ENCODE data around the gene KRT6C. TPM values are rescaled to one million over a fixed set of nuclear protein-coding genes. Genes with fewer than 3 reads are reported as not detected.

The KRT6C gene
- total and polyA plus RNA-seq, 2 experiments from 2014 or later, result not detected

- TF ChIP-seq ZNF462 (CRISPR knock-in tag; IDR thresholded peaks at IDR 0.05), result no peak
These were observed 38.0 kb downstream of the KRT6C start (continued) for GRCh38 chr12:52435659-52435999.

DNA sequence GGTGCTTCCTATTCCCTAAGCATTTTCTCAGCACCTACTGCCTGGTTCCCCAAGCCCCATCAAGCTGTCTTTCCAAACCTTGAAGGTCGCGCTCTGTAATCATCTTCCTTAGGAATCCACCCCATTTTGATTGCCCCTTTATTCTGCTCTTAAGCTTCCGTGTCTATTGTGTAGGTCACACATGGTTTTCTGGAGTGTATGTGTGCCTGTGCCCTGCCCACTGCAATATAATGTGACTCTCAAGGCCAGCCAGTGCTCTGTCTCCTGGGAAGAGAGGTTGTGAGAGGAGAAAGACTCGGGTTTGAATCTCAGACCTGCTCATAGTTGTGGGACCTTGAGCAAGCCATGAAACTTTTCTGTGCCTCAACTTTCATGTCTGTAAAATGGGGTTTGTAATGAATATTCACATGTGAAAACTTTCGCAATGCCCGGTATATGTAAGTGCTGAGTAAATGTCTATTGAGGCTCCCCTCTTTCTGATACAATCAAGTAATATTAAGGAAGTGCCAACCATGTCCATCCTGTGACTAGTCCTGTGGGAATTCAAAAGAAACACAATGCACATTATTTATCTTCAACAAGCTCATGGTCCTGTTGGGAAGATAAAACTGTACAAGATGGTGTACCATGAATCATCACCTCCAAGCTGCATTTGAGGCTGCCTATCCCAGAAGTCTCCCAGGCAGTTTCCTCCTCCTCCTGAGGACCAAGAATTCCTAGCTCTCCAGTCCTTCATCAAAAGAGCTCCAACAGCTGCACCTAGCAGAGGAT, 38.7 kb downstream of the KRT6C start:
- Mint-ChIP-seq H3K36me3 (ENCODE audit: low read depth) (no peaks in the 10 kb centered on the region), H3K27ac (no peak overlapping the region), H3K9me3 (no peaks in the 10 kb centered on the region; the same call in 1 of the 3 replicates), H3K27me3 (ENCODE audit: insufficient read depth, low read depth, poor library complexity) (peaks cover 6% of the 10 kb centered on the region), H3K4me1 (no peaks in the 10 kb centered on the region; the same call in 1 of the 3 replicates), H3K4me3 (no peak overlapping the region)
- H3K4me1 ChIP-seq (ENCODE audit: insufficient read depth), result no peaks in the 10 kb centered on the region
- peaks cover 13% of the 10 kb centered on the region for H3K9me2 ChIP-seq (ENCODE audit: insufficient read depth)
- H4K20me1 ChIP-seq (replicated peaks; ENCODE audit: insufficient read depth), result no peaks in the 10 kb centered on the region
- H2AFZ ChIP-seq, result no peak overlapping the region
- no peaks in the 10 kb centered on the region for H3K27me3 ChIP-seq (ENCODE audit: insufficient read depth)
- no peak for ATAC-seq
- no peak overlapping the region for H3K4me2 ChIP-seq
- H3K27ac ChIP-seq (ENCODE audit: low read depth), result no peak overlapping the region
- no peak overlapping the region for H3K4me3 ChIP-seq
- no peaks in the 10 kb centered on the region for H3F3A ChIP-seq (replicated peaks; ENCODE audit: low read depth)
- H3K36me3 ChIP-seq (ENCODE audit: insufficient read depth), result no peaks in the 10 kb centered on the region
- no peak for DNase-seq (ENCODE audit: low spot score)
- H3K79me2 ChIP-seq (replicated peaks; ENCODE audit: insufficient read depth), result no peaks in the 10 kb centered on the region
- no peak for TF ChIP-seq STAT1 (IDR thresholded peaks at IDR 0.05; ENCODE audit: unreplicated experiment)
- TF ChIP-seq ZNF462 (CRISPR knock-in tag; IDR thresholded peaks at IDR 0.05), result no peak
- TF ChIP-seq, protein P1, sequence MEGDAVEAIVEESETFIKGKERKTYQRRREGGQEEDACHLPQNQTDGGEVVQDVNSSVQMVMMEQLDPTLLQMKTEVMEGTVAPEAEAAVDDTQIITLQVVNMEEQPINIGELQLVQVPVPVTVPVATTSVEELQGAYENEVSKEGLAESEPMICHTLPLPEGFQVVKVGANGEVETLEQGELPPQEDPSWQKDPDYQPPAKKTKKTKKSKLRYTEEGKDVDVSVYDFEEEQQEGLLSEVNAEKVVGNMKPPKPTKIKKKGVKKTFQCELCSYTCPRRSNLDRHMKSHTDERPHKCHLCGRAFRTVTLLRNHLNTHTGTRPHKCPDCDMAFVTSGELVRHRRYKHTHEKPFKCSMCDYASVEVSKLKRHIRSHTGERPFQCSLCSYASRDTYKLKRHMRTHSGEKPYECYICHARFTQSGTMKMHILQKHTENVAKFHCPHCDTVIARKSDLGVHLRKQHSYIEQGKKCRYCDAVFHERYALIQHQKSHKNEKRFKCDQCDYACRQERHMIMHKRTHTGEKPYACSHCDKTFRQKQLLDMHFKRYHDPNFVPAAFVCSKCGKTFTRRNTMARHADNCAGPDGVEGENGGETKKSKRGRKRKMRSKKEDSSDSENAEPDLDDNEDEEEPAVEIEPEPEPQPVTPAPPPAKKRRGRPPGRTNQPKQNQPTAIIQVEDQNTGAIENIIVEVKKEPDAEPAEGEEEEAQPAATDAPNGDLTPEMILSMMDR (conservative IDR thresholded peaks at IDR 0.05; ENCODE audit: low read depth in 2 of 2), result no peak
- TF ChIP-seq CREB1 (CRISPR knock-in tag; IDR thresholded peaks at IDR 0.05; ENCODE audit: low read depth), result no peak
- no peak for TF ChIP-seq JUNB (IDR thresholded peaks at IDR 0.05; ENCODE audit: unreplicated experiment)
- no peak for TF ChIP-seq ZNF114 (CRISPR knock-in tag; IDR thresholded peaks at IDR 0.05)

Measured in GM23338 (cell line).